CD4-positive, alpha-beta T cell treated with Interleukin-6 for 4 hours (primary cell): ENCODE results near the gene TSPO2.

Experiments used
- DNase-seq: peaks from one replicate; pipeline ENCODE4 v3.0.0-alpha.2; 2020; ENCODE audit warnings: mixed read lengths

The TSPO2 gene

GRCh38 chr6:41027799-41028560 lies 14.3 kb upstream of the TSPO2 start:
- peak; percentile 79 for DNase-seq

- DNase-seq: no peak
These were observed 13.5 kb upstream of the TSPO2 start for GRCh38 chr6:41028561-41029412.

- no peak for DNase-seq
These were observed 9.4 kb upstream of the TSPO2 start for GRCh38 chr6:41032830-41033229.

GRCh38 chr6:41033776-41034175 lies 8.5 kb upstream of the TSPO2 start:
- DNase-seq: no peak

- no peak for DNase-seq
These were observed 6.1 kb upstream of the TSPO2 start for GRCh38 chr6:41036186-41036585.

GRCh38 chr6:41036601-41037000 lies 5.7 kb upstream of the TSPO2 start:
- DNase-seq: no peak

- no peak for DNase-seq
These were observed 5.0 kb upstream of the TSPO2 start for GRCh38 chr6:41037107-41037900.

- DNase-seq: no peak
These were observed 4.1 kb upstream of the TSPO2 start for GRCh38 chr6:41038205-41038604.

GRCh38 chr6:41039060-41039998 lies 2.9 kb upstream of the TSPO2 start, which contains the start of gene UNC5CL:
UNC5CL (minus strand) TSS chr6:41039221; CDS start chr6:41035074, 4,147 bp downstream.
- peak; percentile 66 for DNase-seq

GRCh38 chr6:41040101-41040939 lies 1.9 kb upstream of the TSPO2 start:
- DNase-seq: no peak

- DNase-seq: no peak
These were observed 1.2 kb upstream of the TSPO2 start for GRCh38 chr6:41040940-41041536.

- no peak for DNase-seq
These were observed 884 bp downstream of the TSPO2 start for GRCh38 chr6:41043151-41043550.

- no peak for DNase-seq
These were observed 3.4 kb downstream of the TSPO2 start for GRCh38 chr6:41045664-41046063.

- no peak for DNase-seq
These were observed 3.8 kb downstream of the TSPO2 start for GRCh38 chr6:41046084-41046483.

- DNase-seq: no peak
These were observed 5.0 kb downstream of the TSPO2 start for GRCh38 chr6:41047306-41047705.

GRCh38 chr6:41047745-41048732 lies 5.8 kb downstream of the TSPO2 start:
- DNase-seq: no peak

- no peak for DNase-seq
These were observed 7.3 kb downstream of the TSPO2 start for GRCh38 chr6:41049521-41049920.

- DNase-seq: no peak
These were observed 7.7 kb downstream of the TSPO2 start for GRCh38 chr6:41049955-41050354.

GRCh38 chr6:41050536-41050935 lies 8.3 kb downstream of the TSPO2 start:
- DNase-seq: no peak
